Limb (tissue), 2 donors: Measurements from ENCODE around the gene COBLL1.

Source experiments
- DNase-seq, 2 donors: peaks; one replicate each; pipeline ENCODE4 v3.0.0-alpha.2; 2016; ENCODE audit errors: extremely low spot score in 2 of 2

COBLL1 gene

GRCh38 chr2:164688896-164689419 is 152.7 kb downstream of the COBLL1 start:
- DNase-seq, result no peak

- DNase-seq, result no peak
Measured at GRCh38 chr2:164681009-164681408, 160.6 kb downstream of the COBLL1 start.

- DNase-seq, result no peak
Measured at GRCh38 chr2:164678631-164679149, 162.9 kb downstream of the COBLL1 start.

- DNase-seq, result no peak
Measured at GRCh38 chr2:164677733-164678132, 163.9 kb downstream of the COBLL1 start.

- DNase-seq, result no peak
Measured at GRCh38 chr2:164677271-164677670, 164.4 kb downstream of the COBLL1 start.

- DNase-seq, result no peak
Measured at GRCh38 chr2:164675687-164676086, 165.9 kb downstream of the COBLL1 start.

GRCh38 chr2:164675027-164675426 is 166.6 kb downstream of the COBLL1 start:
- DNase-seq, result no peak

- no peak for DNase-seq
Measured at GRCh38 chr2:164671664-164672396, 169.8 kb downstream of the COBLL1 start.

GRCh38 chr2:164669291-164669690 is 172.3 kb downstream of the COBLL1 start:
- peak in 1 of 2 donors; percentile 10 for DNase-seq

GRCh38 chr2:164667566-164667965 is 174.1 kb downstream of the COBLL1 start:
- no peak for DNase-seq

GRCh38 chr2:164664070-164664469 is 177.6 kb downstream of the COBLL1 start:
- DNase-seq, result no peak

GRCh38 chr2:164662868-164663631 is 178.6 kb downstream of the COBLL1 start:
- no peak for DNase-seq

- no peak for DNase-seq
Measured at GRCh38 chr2:164662066-164662465, 179.6 kb downstream of the COBLL1 start.

GRCh38 chr2:164661349-164661748 is 180.3 kb downstream of the COBLL1 start:
- DNase-seq, result no peak

- DNase-seq, result no peak
Measured at GRCh38 chr2:164657129-164657528, 184.5 kb downstream of the COBLL1 start.

GRCh38 chr2:164655750-164656149 is 185.9 kb downstream of the COBLL1 start:
- no peak for DNase-seq

- no peak for DNase-seq
Measured at GRCh38 chr2:164655336-164655735, 186.3 kb downstream of the COBLL1 start.

- no peak for DNase-seq
Measured at GRCh38 chr2:164651361-164651760, 190.3 kb downstream of the COBLL1 start.

- no peak for DNase-seq
Measured at GRCh38 chr2:164644036-164644700, 197.5 kb downstream of the COBLL1 start.

- no peak for DNase-seq
Measured at GRCh38 chr2:164642946-164643555, 198.6 kb downstream of the COBLL1 start.

GRCh38 chr2:164642268-164642667 is 199.4 kb downstream of the COBLL1 start:
- no peak for DNase-seq
